Measurements from ENCODE around the gene AGAP5.

GRCh38 chr10:73643362-73643761, 54.5 kb downstream of the AGAP5 start:
- TF ChIP-seq CTCF (conservative IDR thresholded peaks at IDR 0.05) (no peak), EZH2 (IDR thresholded peaks at IDR 0.05; ENCODE audit: low read depth) (no peak)

Measured in PC-9 (cell line).